CD4-positive, alpha-beta T cell (primary cell): ENCODE measurements around the gene DAND5. TPM values are rescaled to one million over a fixed set of nuclear protein-coding genes. Genes with fewer than 3 reads are reported as not detected.

ENCODE experiments used
- ATAC-seq: fragments of 200-7000 bp; cut with Tn5 transposase; one replicate; pipeline ENCODE4 v1.10.0; 2022; ENCODE audit warnings: mild to moderate bottlenecking; ENCODE audit not compliant: poor library complexity
- CTCF ChIA-PET: fragments of 350-600 bp; sonication (Branson Sonifier 250); formaldehyde crosslinking; loops from one replicate; lab custom pipeline; 2021; ENCODE audit warnings: antibody characterized with exemption, inconsistent platforms; lab: Charles Lee
- POLR2A ChIA-PET: fragments of 350-600 bp; sonication (Branson Sonifier 250); formaldehyde crosslinking; loops from one replicate; lab custom pipeline; 2021; ENCODE audit warnings: antibody characterized with exemption, inconsistent platforms; lab: Charles Lee
- DNase-seq, 14 experiments: peaks; one replicate each; pipeline ENCODE4 v3.0.0-alpha.2; 2013 to 2020; ENCODE audit warnings: mixed read lengths in 2 of 14
- H3K27ac ChIP-seq, 2 donors: one replicate each; pipeline versions ENCODE4 v1.5.1 to v1.7.0; 2013; ENCODE audit warnings: low read length in 2 of 2, low read depth in 1 of 2, mild to moderate bottlenecking in 1 of 2
- H3K27me3 ChIP-seq, 2 experiments: 1 replicate in 1 of 2; 2 replicates in 1 of 2; pipeline versions ENCODE4 v1.6.1 to v1.7.0; 2013; ENCODE audit warnings: low read length in 2 of 2, control low read depth in 1 of 2, mild to moderate bottlenecking in 1 of 2, moderate library complexity in 1 of 2; ENCODE audit not compliant: insufficient read depth in 2 of 2, control insufficient read depth in 1 of 2
- H3K36me3 ChIP-seq: one replicate; pipeline ENCODE4 v1.6.1; 2013; ENCODE audit warnings: low read length, control low read depth; ENCODE audit not compliant: insufficient read depth
- H3K4me1 ChIP-seq: one replicate; pipeline ENCODE4 v1.6.1; 2013; ENCODE audit warnings: low read length, control low read depth; ENCODE audit not compliant: insufficient read depth
- H3K4me3 ChIP-seq: one replicate; pipeline ENCODE4 v1.5.1; 2013; ENCODE audit warnings: mild to moderate bottlenecking, low read length, moderate library complexity
- H3K9me3 ChIP-seq, 2 experiments: 1 replicate in 1 of 2; 2 replicates in 1 of 2; pipeline versions ENCODE4 v1.6.1 to v1.7.0; 2013; ENCODE audit warnings: low read length in 2 of 2, mild to moderate bottlenecking in 2 of 2, control low read depth in 1 of 2, moderate library complexity in 1 of 2; ENCODE audit not compliant: control insufficient read depth in 1 of 2, insufficient read depth in 1 of 2
- H3K27ac Mint-ChIP-seq: one replicate; pipeline ENCODE4 v1.8.0; 2020; ENCODE audit warnings: mixed read lengths
- H3K27me3 Mint-ChIP-seq: one replicate; pipeline ENCODE4 v1.8.0; 2021; ENCODE audit warnings: mixed read lengths
- H3K36me3 Mint-ChIP-seq: one replicate; pipeline ENCODE4 v1.8.0; 2021; ENCODE audit warnings: low read depth, mixed read lengths
- H3K4me1 Mint-ChIP-seq: one replicate; pipeline ENCODE4 v1.8.0; 2021; ENCODE audit warnings: low read depth, mixed read lengths
- H3K4me3 Mint-ChIP-seq: one replicate; pipeline ENCODE4 v1.8.0; 2020; ENCODE audit warnings: mild to moderate bottlenecking, mixed read lengths
- H3K9me3 Mint-ChIP-seq: one replicate; pipeline ENCODE4 v1.8.0; 2020; ENCODE audit warnings: mixed read lengths
- intact Hi-C, 2 experiments: fragments of 100-400 bp; cut with DNase I in 1 of 2; cut with micrococcal nuclease in 1 of 2; formaldehyde crosslinking; loops; one replicate each; pipeline versions ENCODE4 v1.15.1 to v1.9.0; 2023 to 2025; cut with DNase I, micrococcal nuclease
- total RNA-seq, 174 experiments: library from RNA in 2 of 174; stranded (reverse) in 2 of 174; gene quantifications; one replicate each; pipeline ENCODE4 v1.2.3 and lab custom pipeline; 2021 to 2026
- TF ChIP-seq, protein P1 (sequence below): fragments of 200-600 bp; IDR thresholded peaks from one replicate; pipeline ENCODE4 v1.8.0; 2022; ENCODE audit warnings: antibody characterized with exemption, mild to moderate bottlenecking

Gene DAND5
- total RNA-seq, 2 experiments from 2014 or later, result not detected

DNA sequence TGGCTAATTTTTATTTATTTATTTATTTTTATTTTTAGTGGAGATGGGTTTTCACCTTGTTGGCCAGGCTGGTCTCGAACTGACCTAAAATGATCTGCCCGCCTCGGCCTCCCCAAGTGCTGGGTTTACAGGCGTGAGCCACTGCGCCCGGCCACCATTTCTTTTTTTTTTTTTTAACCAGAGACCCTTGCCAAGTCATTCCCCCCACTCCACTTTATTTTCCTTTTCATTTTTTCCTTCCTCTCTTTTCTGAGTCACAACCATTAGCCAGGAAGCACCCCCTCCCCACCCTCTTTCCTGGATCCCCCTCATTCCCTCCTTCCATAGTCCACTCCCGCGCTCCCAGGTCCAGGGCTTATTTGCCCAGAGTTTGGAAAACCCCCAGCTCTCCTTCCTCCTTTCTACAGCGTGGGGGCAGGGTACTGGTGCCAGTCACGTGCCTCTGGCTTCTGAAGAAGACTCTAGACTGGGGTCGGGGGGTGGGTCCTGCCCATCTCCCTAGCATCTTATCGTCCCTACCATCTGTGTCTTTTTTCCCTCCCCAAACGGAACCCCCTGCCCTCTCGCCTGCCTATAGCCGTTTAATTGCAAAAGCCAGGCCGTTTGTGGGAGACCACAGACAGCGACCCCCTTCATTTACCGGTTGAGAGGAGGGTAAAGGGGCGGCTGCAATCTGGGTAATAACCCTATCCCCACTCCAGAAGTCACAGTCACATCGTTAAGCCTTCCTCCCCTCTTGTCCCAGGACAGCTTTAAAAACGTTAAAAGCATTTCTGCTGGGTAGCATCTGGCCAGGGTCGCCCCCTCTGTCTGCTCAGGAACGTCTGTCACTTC lies 32.1 kb upstream of the DAND5 start:
- H3K9me3 ChIP-seq, result peaks cover 0 to 7% of the 10 kb centered on the region in 2 experiments
- Mint-ChIP-seq H3K4me1 (peaks cover 63% of the 10 kb centered on the region), H3K27me3 (no peaks in the 10 kb centered on the region), H3K4me3 (peak overlapping the region; percentile 94), H3K9me3 (no peaks in the 10 kb centered on the region), H3K27ac (peak overlapping the region; percentile 93), H3K36me3 (peaks cover 60% of the 10 kb centered on the region)
- DNase-seq (peak in 2 of 14 experiments; percentile 54 to 57), ATAC-seq (no peak)
- H3K36me3 ChIP-seq, result peaks cover 31% of the 10 kb centered on the region
- CTCF ChIA-PET, result interaction anchor here (1.4 to 3.3 kb wide), 3 partner anchors 28 to 156 kb away, joined by 4 to 25 read pairs (median 9); no protein-coding TSS in a partner anchor
- peak overlapping the region; percentile 94 for H3K4me3 ChIP-seq
- TF ChIP-seq, protein P1, sequence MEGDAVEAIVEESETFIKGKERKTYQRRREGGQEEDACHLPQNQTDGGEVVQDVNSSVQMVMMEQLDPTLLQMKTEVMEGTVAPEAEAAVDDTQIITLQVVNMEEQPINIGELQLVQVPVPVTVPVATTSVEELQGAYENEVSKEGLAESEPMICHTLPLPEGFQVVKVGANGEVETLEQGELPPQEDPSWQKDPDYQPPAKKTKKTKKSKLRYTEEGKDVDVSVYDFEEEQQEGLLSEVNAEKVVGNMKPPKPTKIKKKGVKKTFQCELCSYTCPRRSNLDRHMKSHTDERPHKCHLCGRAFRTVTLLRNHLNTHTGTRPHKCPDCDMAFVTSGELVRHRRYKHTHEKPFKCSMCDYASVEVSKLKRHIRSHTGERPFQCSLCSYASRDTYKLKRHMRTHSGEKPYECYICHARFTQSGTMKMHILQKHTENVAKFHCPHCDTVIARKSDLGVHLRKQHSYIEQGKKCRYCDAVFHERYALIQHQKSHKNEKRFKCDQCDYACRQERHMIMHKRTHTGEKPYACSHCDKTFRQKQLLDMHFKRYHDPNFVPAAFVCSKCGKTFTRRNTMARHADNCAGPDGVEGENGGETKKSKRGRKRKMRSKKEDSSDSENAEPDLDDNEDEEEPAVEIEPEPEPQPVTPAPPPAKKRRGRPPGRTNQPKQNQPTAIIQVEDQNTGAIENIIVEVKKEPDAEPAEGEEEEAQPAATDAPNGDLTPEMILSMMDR, result no peak
- H3K27ac ChIP-seq, result peak overlapping the region in 1 of 2 donors; percentile 16
- intact Hi-C loops, result loop anchor here (10.0 kb wide), 3 partner anchors 133 to 203 kb away; partner anchors contain the start of genes GET3 (in 1 of the 2), PRDX2 (in 1 of the 2), RNASEH2A (in 1 of the 2) and THSD8 (in 1 of the 2)
- POLR2A ChIA-PET, result interaction anchor here (1.0 to 3.3 kb wide), 10 partner anchors 9 to 146 kb away, joined by 3 to 24 read pairs (median 8); partner anchors contain the start of genes GADD45GIP1, GCDH and SYCE2
- H3K4me1 ChIP-seq, result peaks cover 71% of the 10 kb centered on the region
- H3K27me3 ChIP-seq, result no peaks in the 10 kb centered on the region

DNA sequence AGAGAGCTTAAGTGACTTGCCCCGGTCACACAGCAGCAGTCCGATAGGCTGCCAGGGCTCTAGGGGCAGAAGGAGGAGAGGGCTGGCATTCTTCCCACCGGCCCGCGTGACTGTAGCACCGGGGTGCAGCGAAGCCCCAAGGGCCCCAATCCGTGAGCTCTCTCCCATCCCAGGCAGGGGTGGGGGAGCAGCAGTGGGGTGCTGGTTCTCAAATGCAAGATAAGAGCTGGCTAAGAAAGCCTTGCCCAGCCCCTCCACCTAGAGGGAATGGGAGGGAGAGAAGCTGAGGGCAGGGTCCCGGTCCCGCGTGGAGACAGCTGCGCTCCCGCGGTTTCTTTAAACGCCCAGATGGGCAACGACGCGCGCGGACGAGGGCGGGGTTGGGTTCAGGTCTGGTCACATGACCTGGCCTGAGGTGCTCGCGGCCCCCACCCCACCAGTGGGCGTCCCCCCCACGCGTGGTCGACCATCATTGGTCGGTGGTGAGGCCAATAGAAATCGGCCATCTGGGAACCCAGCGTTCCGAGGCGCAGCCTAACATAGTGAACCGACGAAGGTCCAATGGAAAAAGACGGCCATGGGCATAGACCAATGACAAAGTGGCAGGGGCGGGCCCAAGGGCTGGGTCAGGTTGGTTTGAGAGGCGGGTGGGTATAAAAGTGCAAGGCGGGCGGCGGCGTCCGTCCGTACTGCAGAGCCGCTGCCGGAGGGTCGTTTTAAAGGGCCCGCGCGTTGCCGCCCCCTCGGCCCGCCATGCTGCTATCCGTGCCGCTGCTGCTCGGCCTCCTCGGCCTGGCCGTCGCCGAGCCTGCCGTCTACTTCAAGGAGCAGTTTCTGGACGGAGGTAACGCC lies 31.2 kb upstream of the DAND5 start, which contains the start of gene CALR:
CALR (plus strand) TSS at position 683 of the 852 bp plus-strand sequence; CDS start at position 754, 71 bp downstream.
- Histone ChIP-seq H3K27me3 (no peaks in the 10 kb centered on the region), H3K36me3 (peaks cover 40% of the 10 kb centered on the region), H3K4me3 (peak within 1 kb of the TSS; percentile 94), H3K27ac (peak within 1 kb of the TSS; percentile 74 to 80), H3K4me1 (peaks cover 63% of the 10 kb centered on the region), H3K9me3 (peaks cover 0 to 7% of the 10 kb centered on the region in 2 experiments)
- ChIA-PET POLR2A (interaction anchor here (0.7 to 3.3 kb wide), 12 partner anchors 9 to 156 kb away, joined by 3 to 24 read pairs (median 6); partner anchors contain the start of genes GADD45GIP1, GCDH and SYCE2), CTCF (interaction anchor here (1.4 to 3.3 kb wide), 3 partner anchors 27 to 156 kb away, joined by 4 to 25 read pairs (median 9); no protein-coding TSS in a partner anchor)
- Mint-ChIP-seq H3K4me3 (peak within 1 kb of the TSS; percentile 94), H3K9me3 (no peaks in the 10 kb centered on the region), H3K4me1 (peaks cover 55% of the 10 kb centered on the region), H3K36me3 (peaks cover 58% of the 10 kb centered on the region), H3K27me3 (no peaks in the 10 kb centered on the region), H3K27ac (peak within 1 kb of the TSS; percentile 93)
- ATAC-seq (peak; percentile 88), DNase-seq (peak; percentile 97 to 100 (median 99))
- intact Hi-C loops, result loop anchor here (2.0 to 10.0 kb wide), 4 partner anchors 47 to 203 kb away; partner anchors contain the start of genes GCDH (in 2 of the 2), GET3 (in 1 of the 2), PRDX2 (in 1 of the 2) and RNASEH2A (in 1 of the 2)
- TF ChIP-seq, protein P1, result no peak
